T-cell (primary cell): ENCODE data around the gene SLC8A1. TPM values are rescaled to one million over a fixed set of nuclear protein-coding genes. Genes with fewer than 3 reads are reported as not detected.

ENCODE experiments used
- ATAC-seq, 4 experiments: fragments of 200-7000 bp in 3 of 4; fragments of 150-1000 bp in 1 of 4; cut with Tn5 transposase; replicated peaks in 1 of 4; 1 replicate in 3 of 4; 2 replicates in 1 of 4; pipeline ENCODE4 v1.10.0; 2021; ENCODE audit warnings: moderate library complexity in 3 of 4, mild to moderate bottlenecking in 2 of 4, moderate number of reproducible peaks in 1 of 4
- CTCF ChIA-PET, 2 donors: fragments of 300-600 bp; sonication (Branson Sonifier 250); formaldehyde crosslinking; loops; one replicate each; lab custom pipeline; 2022; ENCODE audit warnings: antibody characterized with exemption in 2 of 2; lab: Charles Lee
- POLR2A ChIA-PET, 2 donors: fragments of 300-600 bp; sonication (Branson Sonifier 250); formaldehyde crosslinking; loops; one replicate each; lab custom pipeline; 2022; ENCODE audit warnings: antibody characterized with exemption in 2 of 2; lab: Charles Lee
- DNase-seq, 35 experiments: peaks; one replicate each; pipeline versions ENCODE4 v3.0.0 to v3.0.0-alpha.2; 2013 to 2023
- H3K27ac ChIP-seq: one replicate; pipeline ENCODE4 v1.5.1; 2013; ENCODE audit warnings: low read length
- H3K27me3 ChIP-seq, 2 experiments: replicated peaks in 1 of 2; 1 replicate in 1 of 2; 2 replicates in 1 of 2; pipeline versions ENCODE4 v1.6.1 to v1.7.0; 2013; ENCODE audit warnings: low read length in 1 of 2, mixed read lengths in 1 of 2; ENCODE audit not compliant: control insufficient read depth in 2 of 2, insufficient read depth in 2 of 2; ENCODE audit errors: extremely low read depth in 1 of 2
- H3K36me3 ChIP-seq, 2 donors: 1 replicate in 1 of 2; 2 replicates in 1 of 2; pipeline versions ENCODE4 v1.6.1 to v1.7.0; 2013; ENCODE audit warnings: low read length in 1 of 2; ENCODE audit not compliant: control insufficient read depth in 2 of 2, insufficient read depth in 1 of 2; ENCODE audit errors: extremely low read depth in 1 of 2
- H3K4me1 ChIP-seq, 2 experiments: 1 replicate in 1 of 2; 2 replicates in 1 of 2; pipeline versions ENCODE4 v1.6.1 to v1.7.0; 2013; ENCODE audit warnings: low read length in 2 of 2, mixed read lengths in 1 of 2; ENCODE audit not compliant: insufficient read depth in 2 of 2, control insufficient read depth in 1 of 2; ENCODE audit errors: extremely low read depth in 1 of 2
- H3K4me3 ChIP-seq, 2 donors: 1 replicate in 1 of 2; 2 replicates in 1 of 2; pipeline versions ENCODE4 v1.5.1 to v1.7.0; 2013; ENCODE audit warnings: mild to moderate bottlenecking in 2 of 2, low read length in 1 of 2, moderate library complexity in 1 of 2; ENCODE audit not compliant: control insufficient read depth in 1 of 2; ENCODE audit errors: extremely low read depth in 1 of 2
- H3K9me3 ChIP-seq: 2 replicates; pipeline ENCODE4 v1.7.0; 2013
- H3K27ac Mint-ChIP-seq, 2 donors: one replicate each; pipeline ENCODE4 v1.8.0; 2020 to 2021; ENCODE audit warnings: mild to moderate bottlenecking in 2 of 2, mixed read lengths in 2 of 2
- H3K27me3 Mint-ChIP-seq, 2 donors: one replicate each; pipeline ENCODE4 v1.8.0; 2021 to 2022; ENCODE audit warnings: mixed read lengths in 2 of 2
- H3K36me3 Mint-ChIP-seq: one replicate; pipeline ENCODE4 v1.8.0; 2021; ENCODE audit warnings: mixed read lengths
- H3K4me1 Mint-ChIP-seq, 3 donors: one replicate each; pipeline ENCODE4 v1.8.0; 2020 to 2022; ENCODE audit warnings: mixed read lengths in 3 of 3, mild to moderate bottlenecking in 1 of 3
- H3K4me3 Mint-ChIP-seq, 3 donors: one replicate each; pipeline ENCODE4 v1.8.0; 2020 to 2022; ENCODE audit warnings: mild to moderate bottlenecking in 3 of 3, mixed read lengths in 3 of 3, moderate library complexity in 3 of 3
- H3K9me3 Mint-ChIP-seq, 3 donors: one replicate each; pipeline ENCODE4 v1.8.0; 2020 to 2022; ENCODE audit warnings: mixed read lengths in 3 of 3
- WGBS: methylation state at CpG from one replicate; pipeline ENCODE4 v1.1.5; 2013; ENCODE audit warnings: missing lambda C conversion rate; ENCODE audit not compliant: insufficient coverage; 5-methylcytosine and 5-hydroxymethylcytosine counted together
- total RNA-seq, 35 experiments: library from RNA in 6 of 35; stranded (reverse) in 6 of 35; fragments of 120-200 nt in 1 of 35; gene quantifications; one replicate each; pipeline versions ENCODE4 v1.2.1 to v1.2.4 and lab custom pipeline; 2013 to 2026

SLC8A1 gene
- total RNA-seq, 5 donors from 2014 or later (not counting 1 experiment from before 2014, with no cell fraction given), result 0.09 to 0.35 (median 0.13) TPM

GRCh38 chr2:40432921-40433483, 18.9 kb downstream of the SLC8A1 start:
- H3K4me1 ChIP-seq, result no peaks in the 10 kb centered on the region
- no peaks in the 10 kb centered on the region for H3K36me3 ChIP-seq
- H3K9me3 ChIP-seq, result no peaks in the 10 kb centered on the region
- CTCF ChIA-PET, result no interaction called here
- DNase-seq (no peak), ATAC-seq (no peak)
- Mint-ChIP-seq H3K4me1 (no peaks in the 10 kb centered on the region), H3K36me3 (no peaks in the 10 kb centered on the region), H3K27ac (no peak overlapping the region), H3K27me3 (no peaks in the 10 kb centered on the region), H3K9me3 (peaks cover 0 to 8% (median 2%) of the 10 kb centered on the region in 3 donors), H3K4me3 (no peak overlapping the region)
- WGBS, result 50% methylated on average over 1 of the region's 3 CpGs
- H3K4me3 ChIP-seq, result no peak overlapping the region
- POLR2A ChIA-PET, result no interaction called here
- H3K27me3 ChIP-seq, result no peaks in the 10 kb centered on the region
- no peak overlapping the region for H3K27ac ChIP-seq

DNA sequence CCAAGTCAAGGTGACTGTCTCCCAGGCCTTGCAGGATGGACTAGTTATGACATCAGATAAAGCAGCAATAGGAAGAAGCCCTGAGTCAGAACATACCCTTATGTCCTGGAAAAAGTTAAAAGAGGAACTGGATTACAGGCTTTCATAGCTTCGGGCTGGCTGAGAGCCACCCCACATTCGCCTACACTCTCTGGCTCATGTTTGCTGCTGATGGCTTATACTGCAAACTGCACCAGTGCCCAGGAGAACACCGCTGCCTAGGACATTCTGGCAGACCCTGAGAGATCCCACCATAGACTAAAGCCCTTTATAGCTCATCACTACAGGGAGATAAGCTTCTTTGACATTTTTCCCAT, 20.3 kb downstream of the SLC8A1 start:
- no peaks in the 10 kb centered on the region for H3K27me3 Mint-ChIP-seq
- H3K36me3 Mint-ChIP-seq, result no peaks in the 10 kb centered on the region
- H3K27ac ChIP-seq, result no peak overlapping the region
- WGBS, result 33% methylated on average over 2 of the region's 3 CpGs
- no peak overlapping the region for H3K27ac Mint-ChIP-seq
- H3K27me3 ChIP-seq, result no peaks in the 10 kb centered on the region
- no peaks in the 10 kb centered on the region for H3K4me1 Mint-ChIP-seq
- no peak overlapping the region for H3K4me3 ChIP-seq
- ChIA-PET POLR2A (no interaction called here), CTCF (no interaction called here)
- DNase-seq (no peak), ATAC-seq (no peak)
- no peaks in the 10 kb centered on the region for H3K36me3 ChIP-seq
- H3K9me3 ChIP-seq, result no peaks in the 10 kb centered on the region
- H3K4me1 ChIP-seq, result no peaks in the 10 kb centered on the region
- H3K9me3 Mint-ChIP-seq, result peaks cover 0 to 5% (median 2%) of the 10 kb centered on the region in 3 donors
- H3K4me3 Mint-ChIP-seq, result no peak overlapping the region

- ChIA-PET CTCF (no interaction called here), POLR2A (no interaction called here)
- no peaks in the 10 kb centered on the region for H3K27me3 Mint-ChIP-seq
- H3K36me3 Mint-ChIP-seq, result no peaks in the 10 kb centered on the region
- no peak for DNase-seq
- H3K27ac Mint-ChIP-seq, result no peak overlapping the region
- WGBS, result 82% methylated on average over 3 of the region's 7 CpGs
- Histone ChIP-seq H3K27ac (no peak overlapping the region), H3K36me3 (no peaks in the 10 kb centered on the region), H3K27me3 (no peaks in the 10 kb centered on the region), H3K4me1 (no peaks in the 10 kb centered on the region), H3K4me3 (no peak overlapping the region), H3K9me3 (no peaks in the 10 kb centered on the region)
- peaks cover 0 to 5% (median 2%) of the 10 kb centered on the region in 3 donors for H3K9me3 Mint-ChIP-seq
- no peak overlapping the region for H3K4me3 Mint-ChIP-seq
- H3K4me1 Mint-ChIP-seq, result no peaks in the 10 kb centered on the region
- ATAC-seq, result no peak
Measured at GRCh38 chr2:40430776-40431599, 20.9 kb downstream of the SLC8A1 start.

DNA sequence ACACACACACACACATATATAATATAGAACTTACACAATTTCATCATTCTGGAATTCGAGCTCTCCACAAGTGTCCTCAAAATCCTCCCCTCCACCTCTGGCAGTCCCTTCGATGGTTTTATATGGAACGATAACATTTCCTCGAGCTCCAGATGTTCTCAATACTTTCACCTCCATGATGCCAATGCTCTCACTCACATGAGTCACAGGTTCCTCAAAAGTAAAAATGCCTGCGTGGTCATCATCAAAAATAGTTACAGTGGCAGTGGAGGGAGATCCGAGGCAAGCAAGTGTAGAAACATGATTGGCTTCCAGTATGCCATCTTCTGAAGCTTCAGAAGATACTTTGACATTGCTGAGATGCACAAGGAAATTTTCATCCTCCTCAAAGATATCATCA, 23.5 kb downstream of the SLC8A1 start:
- no peaks in the 10 kb centered on the region for H3K4me1 Mint-ChIP-seq
- CTCF ChIA-PET, result no interaction called here
- H3K4me3 Mint-ChIP-seq, result no peak overlapping the region

DNA sequence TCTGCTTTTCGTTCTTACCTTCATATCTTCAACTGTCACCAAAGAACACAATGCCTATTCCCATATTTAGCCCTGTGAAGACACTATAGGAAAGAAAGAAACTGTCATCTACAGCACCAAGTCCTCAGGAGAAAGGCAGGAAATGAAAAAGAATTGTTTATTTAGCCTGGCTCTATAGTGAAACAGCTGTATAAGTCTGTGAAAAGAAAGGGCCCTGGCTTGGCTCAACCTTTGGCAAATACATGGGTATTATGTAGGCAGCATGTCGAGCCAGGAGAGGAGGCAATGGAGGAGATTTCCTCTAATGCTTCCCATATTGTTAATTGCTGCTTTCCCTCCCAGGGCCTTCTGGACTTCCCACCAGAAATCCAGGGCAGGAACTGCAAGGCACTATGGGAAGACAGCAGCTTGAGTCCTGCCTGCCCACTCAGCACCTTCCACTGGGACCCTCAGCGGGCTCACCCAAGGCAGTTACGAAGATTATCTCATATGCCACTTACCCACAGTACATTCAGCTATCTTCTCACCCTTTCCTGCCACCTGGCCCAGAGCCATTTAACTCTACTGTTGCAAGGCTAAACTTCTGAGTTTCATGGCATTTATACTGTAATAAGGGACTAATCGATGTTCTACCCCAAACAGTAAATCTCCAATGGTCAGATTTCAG, 30.1 kb downstream of the SLC8A1 start:
- H3K4me1 Mint-ChIP-seq, result no peaks in the 10 kb centered on the region
- Histone ChIP-seq H3K4me1 (no peaks in the 10 kb centered on the region), H3K4me3 (no peak overlapping the region), H3K9me3 (no peaks in the 10 kb centered on the region), H3K36me3 (no peaks in the 10 kb centered on the region), H3K27me3 (no peaks in the 10 kb centered on the region), H3K27ac (no peak overlapping the region)
- H3K4me3 Mint-ChIP-seq, result no peak overlapping the region
- ATAC-seq, result no peak
- WGBS, result 78% methylated on average over 2 of the region's 5 CpGs
- H3K27me3 Mint-ChIP-seq, result no peaks in the 10 kb centered on the region
- POLR2A ChIA-PET, result no interaction called here
- CTCF ChIA-PET, result no interaction called here
- no peak overlapping the region for H3K27ac Mint-ChIP-seq
- DNase-seq, result no peak
- H3K36me3 Mint-ChIP-seq, result no peaks in the 10 kb centered on the region
- H3K9me3 Mint-ChIP-seq, result no peaks in the 10 kb centered on the region

More for the DNA sequence above, 23.5 kb downstream of the SLC8A1 start:
- Histone ChIP-seq H3K27me3 (no peaks in the 10 kb centered on the region), H3K27ac (no peak overlapping the region), H3K9me3 (no peaks in the 10 kb centered on the region), H3K36me3 (no peaks in the 10 kb centered on the region), H3K4me1 (no peaks in the 10 kb centered on the region), H3K4me3 (no peak overlapping the region)
- 89% methylated on average over 5 of the region's 6 CpGs for WGBS
- Mint-ChIP-seq H3K27ac (no peak overlapping the region), H3K9me3 (peaks cover 0 to 2% (median 0%) of the 10 kb centered on the region in 3 donors), H3K27me3 (no peaks in the 10 kb centered on the region), H3K36me3 (no peaks in the 10 kb centered on the region)
- ATAC-seq (no peak), DNase-seq (no peak)
- POLR2A ChIA-PET, result no interaction called here

DNA sequence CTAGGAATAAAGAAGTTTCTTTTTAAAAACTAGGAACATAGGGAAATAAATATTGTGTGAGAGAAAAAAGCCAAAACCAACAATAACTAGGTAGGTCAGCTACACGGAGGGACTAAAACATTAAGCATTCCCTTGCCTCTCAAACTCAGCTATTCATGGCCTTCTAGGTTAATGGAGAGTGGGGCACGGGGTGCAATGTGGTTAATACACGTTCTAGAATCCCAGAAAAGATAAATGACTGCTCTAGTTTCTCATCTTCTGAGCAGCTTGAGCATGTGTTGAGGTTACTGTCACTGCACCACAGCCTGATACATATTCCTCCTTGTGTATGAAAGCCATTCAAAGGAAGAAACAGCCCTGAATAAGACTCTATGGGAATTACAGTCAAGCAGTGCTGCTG, 31.4 kb downstream of the SLC8A1 start:
- H3K9me3 Mint-ChIP-seq, result no peaks in the 10 kb centered on the region
- DNase-seq (no peak), ATAC-seq (no peak)
- Histone ChIP-seq H3K27ac (no peak overlapping the region), H3K27me3 (no peaks in the 10 kb centered on the region), H3K4me1 (no peaks in the 10 kb centered on the region), H3K9me3 (no peaks in the 10 kb centered on the region), H3K36me3 (no peaks in the 10 kb centered on the region), H3K4me3 (no peak overlapping the region)
- no peaks in the 10 kb centered on the region for H3K4me1 Mint-ChIP-seq
- H3K27ac Mint-ChIP-seq, result no peak overlapping the region
- H3K27me3 Mint-ChIP-seq, result no peaks in the 10 kb centered on the region
- H3K4me3 Mint-ChIP-seq, result no peak overlapping the region
- CTCF ChIA-PET, result no interaction called here
- WGBS, result no CpG with 5 or more reads among the region's 3 CpGs
- POLR2A ChIA-PET, result interaction anchor here in 1 of 2 donors (0.6 kb wide), 2 partner anchors 19 to 742 kb away, joined by 3 read pairs; no protein-coding TSS in a partner anchor
- no peaks in the 10 kb centered on the region for H3K36me3 Mint-ChIP-seq
